DMS79 (cell line): ENCODE results near the gene PKP2.
A peak's percentile ranks its signal among the peaks of the same experiment; 100 is the strongest.

Source experiments
- DNase-seq: peaks from one replicate; lab custom pipeline; 2025; lab: John Stamatoyannopoulos, UW

The PKP2 gene

DNA sequence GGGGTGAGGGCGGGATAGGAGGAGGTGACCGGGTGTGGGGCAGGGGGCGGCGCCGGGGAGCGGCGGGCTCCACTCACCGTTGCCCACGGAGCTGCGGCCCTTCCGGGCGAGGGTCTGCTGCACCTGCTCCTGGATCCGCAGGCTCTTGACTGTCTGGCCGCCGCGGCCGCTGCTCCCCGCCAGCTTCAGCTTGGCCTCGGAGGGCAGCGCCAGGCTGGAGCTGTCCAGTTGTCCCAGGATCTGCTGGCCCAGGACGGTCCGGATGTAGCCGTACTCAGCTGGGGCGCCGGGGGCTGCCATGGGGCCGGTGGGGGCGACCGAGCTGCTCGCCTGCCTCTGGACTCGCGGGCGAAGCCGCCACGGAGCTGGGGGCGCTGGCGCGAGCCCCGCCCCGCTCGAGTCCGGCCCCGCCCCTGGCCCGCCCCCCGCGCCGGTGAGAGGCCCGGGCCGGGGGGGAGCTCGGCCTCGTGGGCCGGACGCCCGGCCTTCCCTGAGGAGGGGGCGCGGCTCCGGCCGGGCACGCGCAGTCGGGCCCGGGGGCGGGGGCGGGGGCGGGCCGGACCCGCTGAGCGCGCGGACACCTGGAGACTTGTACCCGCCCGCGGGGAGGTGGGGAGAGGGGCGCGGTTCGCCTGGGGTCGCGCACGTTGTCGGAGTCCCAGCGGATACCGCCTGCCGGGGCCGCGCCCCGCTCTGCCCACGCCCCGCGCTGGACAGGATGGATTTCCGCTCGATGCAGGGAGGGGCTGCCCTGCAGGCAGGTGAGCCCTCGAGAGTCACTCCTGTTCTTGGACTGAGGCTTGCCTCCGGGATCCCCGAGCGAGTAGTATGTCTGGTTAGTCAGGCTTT is at the start of gene PKP2:
TSS of gene PKP2 (minus strand) at position 346 of the 849 bp plus-strand sequence. CDS start at position 300, 46 bp downstream.
- peak; percentile 33 for DNase-seq

DNA sequence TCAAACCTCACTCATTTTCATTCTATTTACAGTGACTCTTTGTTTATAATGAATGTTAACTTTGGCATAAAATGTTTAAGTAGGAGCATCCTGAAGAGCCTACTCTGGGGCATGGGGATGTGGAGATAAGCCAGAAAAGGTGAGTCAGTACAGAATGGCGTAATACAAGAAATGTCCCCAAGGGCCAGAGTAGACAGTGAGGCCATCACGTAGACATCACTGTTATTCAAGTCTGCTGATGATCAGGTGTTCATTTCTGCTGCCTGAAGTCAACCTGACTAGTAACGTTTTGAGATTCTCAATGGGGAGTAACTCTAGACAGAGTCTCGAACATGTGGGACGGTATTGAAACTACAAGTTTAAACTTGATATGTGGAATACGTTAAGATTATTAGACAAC is 47.6 kb upstream of the PKP2 start:
- no peak for DNase-seq

DNA sequence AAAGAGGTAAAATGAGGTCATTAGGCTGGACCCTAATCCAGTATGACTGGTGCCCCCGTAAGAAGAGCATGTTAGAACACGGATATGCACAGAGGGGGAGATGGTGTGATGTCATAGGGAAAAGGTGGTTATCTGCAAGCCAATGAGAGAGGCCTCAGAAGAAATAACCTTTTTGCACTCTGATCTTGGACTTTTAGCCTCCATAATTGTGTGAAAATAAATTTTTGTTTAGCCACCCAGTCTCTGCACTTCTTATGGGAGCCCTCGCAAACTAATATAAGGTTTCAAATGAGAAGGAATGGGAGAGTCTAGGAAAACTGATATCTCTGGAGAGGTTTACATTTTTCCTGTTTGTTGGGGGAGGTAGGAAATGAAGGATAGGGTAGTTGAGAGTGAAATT is 43.2 kb upstream of the PKP2 start:
- no peak for DNase-seq

DNA sequence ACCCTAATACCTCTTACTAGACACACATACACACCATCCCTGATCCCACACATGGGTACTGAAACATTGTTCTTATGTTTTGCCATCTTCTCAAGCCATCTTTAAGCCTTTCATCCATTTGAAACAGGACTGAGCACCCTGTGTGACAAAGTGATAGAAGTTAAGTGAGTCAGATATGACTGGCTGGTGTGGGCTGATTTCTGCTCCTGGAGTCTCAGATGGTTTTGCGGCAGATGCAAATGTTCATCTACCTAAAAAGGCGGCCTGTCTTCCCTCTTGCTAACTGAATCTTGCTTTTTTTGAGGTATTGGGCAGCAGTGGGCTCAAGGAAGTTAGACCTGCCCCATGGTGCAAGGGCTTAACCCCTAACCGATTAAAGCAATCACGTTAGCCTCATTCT is 30.4 kb upstream of the PKP2 start:
- DNase-seq, result no peak

DNA sequence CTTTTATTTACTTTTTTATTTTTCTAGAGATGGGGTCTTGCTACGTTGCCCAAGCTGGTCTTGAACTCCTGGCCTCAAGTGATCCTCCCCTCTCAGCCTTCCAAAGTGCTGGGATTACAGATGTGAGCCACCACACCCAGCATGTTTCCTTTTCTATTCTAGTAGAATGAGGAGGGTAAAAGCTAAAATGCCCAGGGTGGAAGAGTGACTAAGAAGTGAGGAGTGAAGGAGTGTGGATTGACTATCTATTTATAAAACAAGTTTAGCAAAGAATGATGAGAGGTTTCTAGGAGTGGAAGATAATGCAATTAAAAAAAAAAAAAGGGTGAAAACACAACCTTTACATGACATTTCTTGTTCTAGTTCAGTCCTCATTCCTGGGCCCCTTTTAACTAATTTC is 29.8 kb upstream of the PKP2 start:
- no peak for DNase-seq

DNA sequence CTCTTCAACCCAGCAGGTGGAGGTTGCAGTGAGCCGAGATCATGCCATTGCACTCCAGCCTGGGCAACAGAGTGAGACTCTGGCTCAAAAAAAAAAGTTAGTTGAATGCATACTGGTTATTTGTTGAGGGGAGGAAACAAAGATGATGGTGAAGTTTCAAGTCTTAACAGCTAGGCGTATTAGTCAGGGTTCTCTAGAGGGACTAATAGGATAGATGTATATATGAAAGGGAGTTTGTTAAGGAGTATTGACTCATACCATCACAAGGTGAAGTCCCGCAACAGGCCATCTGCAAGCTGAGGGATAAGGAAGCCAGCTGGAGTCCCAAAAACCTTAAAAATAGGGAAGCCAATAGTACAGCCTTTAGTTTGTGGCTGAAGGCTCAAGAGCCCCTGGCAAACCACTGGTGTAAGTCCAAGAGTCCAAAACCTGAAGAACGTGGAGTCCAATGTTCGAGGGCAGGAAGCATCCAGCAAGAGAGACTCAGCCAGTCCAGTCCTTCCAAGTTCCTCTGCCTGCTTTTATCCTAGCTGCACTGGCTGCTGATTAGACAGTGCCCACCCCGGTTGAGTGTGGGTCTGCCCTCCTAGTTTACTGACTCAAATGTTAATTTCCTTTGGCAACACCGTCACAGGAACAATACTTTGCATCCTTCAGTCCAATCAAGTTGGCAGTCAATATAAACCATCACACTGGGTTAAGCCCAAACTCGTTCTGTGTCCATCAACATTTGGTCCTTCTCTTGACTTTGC is 26.1 kb upstream of the PKP2 start:
- DNase-seq, result no peak

DNA sequence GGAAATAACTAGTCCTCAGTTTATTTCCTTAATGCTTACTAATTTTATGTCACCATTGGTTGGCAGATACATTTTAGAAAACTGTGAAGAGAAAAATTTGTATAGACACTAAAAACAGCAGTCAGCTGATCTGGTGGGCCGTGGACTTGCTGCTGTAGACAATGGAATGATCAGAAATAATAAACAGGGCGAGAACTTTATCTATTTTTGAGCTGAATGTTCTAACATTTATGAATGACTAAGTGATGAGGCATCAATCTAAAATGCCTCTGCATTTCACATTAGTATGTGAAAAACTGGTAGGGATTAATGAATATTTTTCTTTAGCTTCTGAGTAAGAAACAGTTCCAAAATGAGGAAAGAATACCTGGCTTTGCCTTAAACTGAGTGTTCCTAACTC is 24.8 kb upstream of the PKP2 start:
- no peak for DNase-seq

DNA sequence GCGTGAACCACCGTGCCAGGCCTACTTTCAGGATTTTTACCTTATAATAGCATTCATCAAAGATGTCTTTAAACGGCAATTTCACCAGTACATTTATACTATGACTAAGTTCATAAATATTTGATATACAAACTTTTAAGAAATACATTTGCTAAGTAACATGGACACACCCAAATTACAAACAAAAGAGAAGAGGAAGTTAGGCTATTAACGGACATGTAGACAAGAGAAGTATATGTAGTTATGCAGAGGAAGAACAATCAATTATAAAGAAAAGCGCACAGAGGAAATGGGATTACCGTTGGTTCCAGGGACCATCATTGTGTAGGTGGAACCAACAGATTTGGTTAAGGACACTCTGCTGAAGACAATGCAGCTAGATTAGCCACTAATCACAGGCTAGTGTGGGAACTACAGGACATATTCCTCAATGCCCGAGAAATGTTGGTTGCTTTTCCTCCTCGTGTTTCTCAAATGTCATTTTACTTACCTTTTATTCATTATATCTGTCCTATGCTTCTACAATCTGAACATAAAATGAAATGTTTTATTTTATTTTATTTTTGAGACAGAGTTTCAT is 24.0 kb upstream of the PKP2 start:
- no peak for DNase-seq

DNA sequence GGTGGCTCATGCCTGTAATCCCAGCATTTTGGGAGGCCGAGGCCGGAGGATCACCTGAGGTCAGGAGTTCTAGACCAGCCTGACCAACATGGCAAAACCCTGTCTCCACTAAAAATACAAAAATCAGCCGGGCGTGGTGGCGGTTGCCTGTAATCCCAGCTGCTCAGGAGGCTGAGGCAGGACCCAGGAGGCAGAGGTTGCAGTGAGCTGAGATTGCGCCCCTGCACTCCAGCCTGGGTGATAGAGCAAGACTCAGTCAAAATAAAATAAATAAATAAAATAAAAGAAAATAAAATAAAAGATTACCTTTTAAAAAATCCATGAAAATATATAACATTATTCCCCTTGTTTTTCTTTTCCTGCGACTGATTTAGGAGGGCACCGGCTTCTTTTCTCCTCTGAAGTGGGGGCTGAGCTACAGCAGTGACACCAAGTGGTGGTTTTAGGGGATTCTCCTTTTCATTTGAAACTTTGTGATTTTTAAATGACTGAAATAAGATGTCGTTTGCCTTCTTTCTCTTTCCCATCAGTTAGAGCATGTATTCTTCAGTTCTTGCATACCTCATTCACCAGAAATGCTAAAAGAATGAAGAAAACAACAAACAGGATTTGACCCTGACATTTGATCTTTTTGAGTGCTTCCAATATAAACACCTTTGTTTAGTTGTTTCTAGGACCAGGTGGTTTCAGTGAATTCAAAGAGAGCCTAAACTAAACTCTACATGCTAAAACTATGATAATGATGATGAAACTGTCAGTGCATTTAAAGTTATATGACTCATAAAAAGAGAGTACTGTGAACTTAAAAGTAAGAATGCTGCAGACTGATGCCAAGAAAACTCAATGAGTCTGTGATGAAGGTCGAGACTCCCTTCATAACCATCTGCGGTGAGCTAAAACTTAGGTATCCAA is 22.6 kb upstream of the PKP2 start:
- no peak for DNase-seq

DNA sequence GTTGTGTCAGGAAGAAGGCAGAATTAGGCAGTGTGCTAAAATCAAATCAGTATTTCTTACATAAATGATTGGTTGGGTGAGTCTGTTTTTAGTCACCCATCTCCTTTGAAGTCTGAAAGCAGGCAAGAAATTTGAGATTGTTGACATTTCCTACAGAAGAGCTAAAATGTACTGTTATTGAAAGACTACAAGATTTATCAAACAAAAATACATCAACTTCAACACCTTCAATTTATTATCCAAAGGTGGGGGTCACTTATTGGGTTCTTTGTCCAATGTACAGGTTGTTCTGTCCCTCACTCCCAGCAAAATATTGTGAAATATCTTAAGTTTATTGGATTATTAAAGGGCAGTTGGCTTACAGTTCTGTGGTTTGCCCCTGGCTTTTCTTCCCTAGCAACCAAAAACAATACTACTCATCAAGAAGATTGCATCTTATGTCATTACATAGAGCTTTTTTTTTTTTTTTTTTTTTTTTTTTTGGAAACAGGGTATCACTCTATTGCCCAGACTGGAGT is 20.6 kb upstream of the PKP2 start:
- no peak for DNase-seq

DNA sequence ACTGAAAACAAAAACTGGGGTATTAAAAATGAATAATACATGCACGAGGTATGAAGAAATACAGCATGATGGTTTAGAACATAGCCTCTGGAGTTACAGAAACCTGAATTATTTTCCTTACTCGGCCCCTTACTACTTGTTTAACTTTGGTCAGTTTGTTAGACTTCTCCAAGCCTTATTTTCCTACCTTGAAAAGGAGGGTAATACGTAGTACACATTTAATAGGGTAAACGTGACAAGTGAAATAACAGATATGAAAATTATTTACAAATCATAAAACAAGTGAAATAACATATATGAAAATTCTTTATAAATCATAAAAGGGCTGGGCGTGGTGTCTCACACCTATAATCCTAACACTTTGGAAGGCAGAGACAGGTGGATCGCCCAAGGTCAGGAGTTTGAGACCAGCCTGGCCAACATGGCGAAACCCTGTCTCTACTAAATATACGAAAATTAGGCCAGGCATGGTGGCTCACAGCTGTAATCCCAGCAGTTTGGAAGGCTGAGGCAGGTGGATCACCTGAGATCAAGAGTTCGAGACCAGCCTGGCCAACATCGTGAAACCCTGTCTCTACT is 11.4 kb upstream of the PKP2 start:
- DNase-seq, result no peak

DNA sequence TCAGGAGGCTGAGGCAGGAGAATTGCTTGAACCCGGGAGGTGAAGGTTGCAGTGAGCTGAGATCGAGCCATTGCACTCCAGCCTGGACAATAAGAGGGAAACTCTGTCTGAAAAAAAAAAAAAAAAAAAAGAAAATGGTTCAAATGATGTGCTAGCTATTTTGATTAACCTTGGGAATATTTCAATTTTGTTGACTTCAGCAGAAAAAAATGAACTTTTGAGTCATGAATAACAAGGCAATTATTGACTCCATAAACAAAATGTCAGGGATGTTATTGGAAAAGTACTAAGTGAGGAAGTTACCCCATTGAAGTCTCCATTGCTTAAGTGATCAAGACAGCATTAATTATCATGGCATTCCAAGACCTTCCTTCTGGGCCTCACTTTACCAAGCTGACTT is 10.6 kb upstream of the PKP2 start:
- DNase-seq, result no peak

DNA sequence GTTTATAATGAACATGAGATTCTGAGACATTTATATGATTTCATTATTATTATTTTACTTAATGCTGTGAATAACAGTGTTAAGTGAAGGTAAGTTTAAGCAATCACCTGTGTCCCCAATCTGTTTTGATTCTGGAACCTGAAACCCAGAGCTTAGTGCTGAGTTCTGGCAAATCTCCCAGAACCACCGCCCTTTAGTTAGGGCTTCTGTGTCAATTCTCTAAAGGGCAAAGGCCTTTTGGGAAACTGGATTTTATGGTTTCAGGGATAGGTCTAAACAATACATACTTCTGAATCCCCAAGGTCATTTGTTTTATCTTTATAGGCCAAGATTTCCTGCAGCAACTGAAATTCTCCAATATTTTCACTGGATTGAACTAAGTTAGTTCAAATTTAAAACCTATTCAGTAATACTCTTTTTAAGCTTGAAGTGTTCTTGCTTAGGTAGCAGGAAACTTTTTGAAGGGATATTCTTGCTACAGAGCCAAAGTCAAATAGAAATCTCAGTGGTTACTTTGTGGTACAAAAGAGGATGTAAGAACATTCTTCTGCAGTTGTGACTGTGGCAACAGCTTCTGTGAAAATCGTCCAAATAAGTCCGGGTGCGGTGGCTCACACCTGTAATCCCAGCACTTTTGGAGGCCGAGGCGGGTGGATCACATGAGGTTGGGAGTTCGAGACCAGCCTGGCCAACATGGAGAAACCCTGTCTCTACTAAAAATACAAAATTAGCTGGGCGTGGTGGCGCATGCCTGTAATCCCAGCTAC is 10.0 kb upstream of the PKP2 start:
- DNase-seq, result no peak

DNA sequence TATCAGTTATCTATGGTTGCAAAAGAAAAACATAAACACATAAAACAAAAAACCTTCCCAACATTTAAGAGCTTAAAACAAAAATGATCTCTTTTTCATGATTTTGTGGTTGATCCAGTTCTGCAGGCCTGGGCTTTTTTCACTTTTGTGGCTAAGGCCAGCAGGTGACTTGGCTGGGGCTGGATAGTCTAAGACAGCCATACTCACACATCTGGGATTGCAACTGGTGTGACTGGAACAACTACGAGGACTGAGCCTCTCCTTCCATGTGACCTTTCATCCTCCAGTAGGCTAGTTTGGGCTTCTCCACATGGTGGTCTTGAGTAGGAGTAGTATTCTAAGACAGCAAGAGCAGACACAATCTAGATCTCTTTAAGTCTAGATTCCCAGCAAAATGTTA is 7.2 kb upstream of the PKP2 start:
- no peak for DNase-seq

DNA sequence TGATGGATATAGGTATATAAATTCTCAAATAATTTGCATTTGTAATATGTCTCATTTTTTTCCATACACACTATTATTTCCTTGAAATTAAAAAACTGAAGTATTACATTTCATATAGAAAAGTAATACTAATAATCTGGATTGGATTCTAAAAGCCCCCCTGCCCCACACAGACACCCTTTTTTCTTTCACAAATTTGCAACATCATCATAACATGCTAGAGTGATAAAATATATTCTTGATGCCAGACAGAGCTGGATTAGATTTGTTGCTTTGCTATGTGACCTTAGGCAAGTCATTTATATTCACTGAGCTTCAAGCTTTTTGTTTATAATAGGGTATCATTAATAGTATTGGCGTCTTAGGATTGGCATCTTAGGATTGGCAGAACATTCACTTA is 6.7 kb upstream of the PKP2 start:
- DNase-seq, result no peak

DNA sequence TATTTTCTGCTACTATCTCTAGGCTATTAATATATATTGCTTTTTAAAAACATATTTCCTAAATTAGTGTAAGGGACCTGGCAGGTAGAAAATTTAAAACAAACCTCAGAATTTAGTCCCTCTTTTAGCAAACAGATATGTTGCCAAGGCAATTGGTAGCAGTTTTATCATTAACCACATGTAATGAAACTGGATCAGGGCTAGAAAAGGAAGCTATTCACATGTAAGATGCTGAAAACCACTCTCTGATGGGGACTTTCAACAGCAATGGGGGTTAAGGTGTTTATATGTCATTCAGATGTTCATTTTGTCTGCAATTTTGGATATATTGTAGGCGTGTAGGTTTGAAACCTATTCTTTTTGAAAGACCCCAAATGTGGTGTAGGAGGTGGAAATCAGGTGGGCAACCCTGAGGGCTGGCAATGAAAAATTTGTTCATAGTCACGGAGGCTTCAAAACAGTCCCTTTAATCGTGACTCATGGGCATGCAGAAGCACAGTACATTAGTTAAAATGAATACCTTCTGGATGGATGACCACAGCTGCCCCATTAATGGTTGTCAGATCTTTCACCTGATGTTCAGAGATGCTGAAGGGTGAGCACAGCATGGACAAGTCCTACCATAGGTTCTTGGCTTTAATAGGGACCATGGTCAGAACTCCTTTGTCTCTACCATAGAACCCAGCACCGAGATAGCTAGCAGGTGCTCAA is 5.9 kb upstream of the PKP2 start:
- no peak for DNase-seq

DNA sequence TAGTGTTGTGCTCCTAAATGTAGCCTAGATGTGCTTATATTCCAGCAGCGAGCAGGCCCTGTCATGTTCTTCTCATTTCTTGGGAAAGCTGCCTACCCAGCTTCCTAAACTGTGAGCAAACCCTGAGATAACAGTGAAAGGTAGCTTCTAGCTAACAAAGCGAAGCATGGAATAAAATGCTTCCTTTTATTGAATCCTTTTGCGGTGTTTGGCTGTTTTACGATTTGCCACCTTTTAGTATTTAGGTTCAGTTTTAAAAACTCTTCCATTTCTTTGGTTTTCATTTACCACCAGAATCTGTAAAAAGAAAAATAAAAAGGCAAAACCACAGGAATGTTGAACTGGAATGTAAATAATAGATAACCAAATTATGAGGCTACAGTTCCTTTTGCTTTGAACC is 5.0 kb upstream of the PKP2 start:
- no peak for DNase-seq

DNA sequence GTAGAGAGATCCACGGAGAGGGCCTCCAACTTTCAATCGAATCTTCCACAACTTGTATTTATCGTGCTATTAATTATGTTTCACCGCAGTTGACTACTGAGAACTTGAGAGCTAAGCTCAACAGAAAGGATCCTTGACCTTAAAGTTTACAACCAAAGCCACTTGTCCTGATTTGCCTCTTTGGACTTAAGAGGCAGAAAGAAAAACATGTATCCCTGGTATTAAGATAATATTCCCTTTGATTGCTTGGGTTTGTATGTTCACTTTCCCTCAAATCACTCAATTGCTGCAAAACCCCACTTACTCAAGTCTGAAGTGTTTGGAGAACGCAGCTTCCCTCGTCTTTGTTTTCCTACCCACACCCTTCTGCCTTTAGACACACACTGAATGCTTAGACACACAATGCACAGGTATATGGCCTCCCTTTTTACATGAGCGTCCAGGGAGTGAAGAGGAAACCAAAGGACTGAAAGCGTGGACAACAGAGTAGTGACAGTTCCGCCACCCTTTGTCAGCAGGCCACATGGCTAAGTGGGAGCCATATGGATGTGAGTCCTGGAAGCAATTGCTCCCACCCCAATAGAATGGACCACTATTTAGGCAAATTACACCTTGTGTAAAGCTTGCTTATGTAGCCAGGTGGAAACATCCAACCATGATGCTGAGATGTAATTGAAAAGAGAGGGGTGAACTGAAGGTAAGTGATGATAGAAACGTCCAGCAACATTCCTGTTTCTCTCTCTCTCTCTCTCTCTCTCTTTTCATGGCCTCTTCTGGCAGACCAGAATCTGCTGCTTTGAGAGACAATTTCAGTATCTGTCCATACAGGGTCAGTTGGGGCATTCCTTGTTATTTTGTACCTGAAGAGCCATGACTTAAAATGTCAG is 1.4 kb upstream of the PKP2 start:
- DNase-seq, result peak; percentile 87

DNA sequence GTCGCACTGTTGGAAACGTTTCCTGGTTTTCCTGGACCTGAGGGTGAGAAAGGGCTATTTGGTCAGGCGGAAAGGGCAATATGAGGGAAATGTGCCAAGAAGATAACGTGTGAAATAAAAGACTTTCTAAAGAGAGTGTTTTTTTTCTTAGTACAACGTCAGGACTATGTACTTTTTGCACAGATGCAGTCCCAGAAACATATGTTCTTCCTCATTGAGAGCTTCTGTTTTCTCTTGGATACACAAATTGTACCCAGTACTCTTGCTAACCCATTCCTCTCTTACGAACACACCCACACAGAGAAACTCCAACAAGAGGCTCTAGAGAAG is 669 bp upstream of the PKP2 start:
- no peak for DNase-seq
